Peyer's patch (tissue), 4 donors: ENCODE measurements around the gene PTH.

ENCODE experiments used
- CTCF ChIP-seq, 6 experiments: fragments of 450-650 bp in 4 of 6; fragments of 200-600 bp in 2 of 6; sonication (generic) in 1 of 6; IDR thresholded peaks; one replicate each; pipeline ENCODE4 v1.5.1; 2017 to 2019; ENCODE audit warnings: antibody characterized with exemption in 6 of 6, mild to moderate bottlenecking in 3 of 6, moderate library complexity in 1 of 6
- POLR2A ChIP-seq, 2 donors: fragments of 450-650 bp; IDR thresholded peaks; one replicate each; pipeline ENCODE4 v1.5.1; 2017; ENCODE audit warnings: antibody characterized with exemption in 2 of 2, mild to moderate bottlenecking in 2 of 2, moderate library complexity in 2 of 2

DNA sequence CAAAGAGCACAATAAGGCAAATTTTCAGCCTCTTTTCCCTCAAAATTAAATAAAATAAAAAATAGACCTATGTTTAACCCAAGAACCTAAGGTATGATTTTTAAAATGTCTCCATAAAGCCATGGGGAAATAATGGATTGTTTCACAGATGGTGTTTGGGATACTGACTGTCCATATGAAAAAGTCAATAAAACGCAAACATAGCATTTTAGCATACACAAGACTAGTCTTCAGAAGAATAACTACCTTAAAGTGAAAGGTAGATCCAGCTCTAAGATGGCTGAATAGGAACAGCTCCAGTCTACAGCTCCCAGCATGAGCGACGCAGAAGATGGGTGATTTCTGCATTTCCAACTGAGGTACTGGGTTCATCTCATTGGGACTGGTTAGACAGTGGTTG, 16.1 kb downstream of the PTH start:
- TF ChIP-seq CTCF (IDR thresholded peaks at IDR 0.05), result no peak
- TF ChIP-seq POLR2A (IDR thresholded peaks at IDR 0.05), result no peak
